ENCODE results near the gene GGACT.

DNA sequence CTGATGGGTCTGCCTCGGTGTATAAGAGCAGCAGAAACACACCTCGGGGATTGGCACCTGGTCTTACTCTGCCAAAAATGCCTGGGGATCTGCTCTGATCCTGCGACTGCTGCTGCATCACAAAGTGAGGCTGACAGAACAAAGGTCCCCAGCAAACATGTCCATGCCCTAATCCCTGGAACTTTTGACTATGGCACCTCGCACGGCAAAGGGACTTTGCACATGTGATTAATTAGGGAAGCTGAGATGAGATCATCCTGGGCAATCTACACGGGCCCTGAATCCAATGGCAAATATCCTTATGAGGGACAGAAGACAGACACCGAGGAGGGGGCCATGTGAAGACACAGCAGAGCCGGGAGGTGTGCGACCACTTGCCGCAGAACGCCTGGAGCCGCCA is 8.5 kb downstream of the GGACT start:
- TF ChIP-seq POLR2A (IDR thresholded peaks at IDR 0.05) (no peak), CTCF (IDR thresholded peaks at IDR 0.05) (no peak), POLR2AphosphoS5 (IDR thresholded peaks at IDR 0.05) (no peak)
